GM12801 (cell line): Measurements from ENCODE around the gene SLC9A9.

ENCODE experiments used
- TF ChIP-seq, protein P1 (sequence below): IDR thresholded peaks from one replicate; pipeline ENCODE4 v1.5.1; 2011; ENCODE audit warnings: control low read depth; ENCODE audit not compliant: insufficient read length; ENCODE audit errors: extremely low read depth

SLC9A9 gene

DNA sequence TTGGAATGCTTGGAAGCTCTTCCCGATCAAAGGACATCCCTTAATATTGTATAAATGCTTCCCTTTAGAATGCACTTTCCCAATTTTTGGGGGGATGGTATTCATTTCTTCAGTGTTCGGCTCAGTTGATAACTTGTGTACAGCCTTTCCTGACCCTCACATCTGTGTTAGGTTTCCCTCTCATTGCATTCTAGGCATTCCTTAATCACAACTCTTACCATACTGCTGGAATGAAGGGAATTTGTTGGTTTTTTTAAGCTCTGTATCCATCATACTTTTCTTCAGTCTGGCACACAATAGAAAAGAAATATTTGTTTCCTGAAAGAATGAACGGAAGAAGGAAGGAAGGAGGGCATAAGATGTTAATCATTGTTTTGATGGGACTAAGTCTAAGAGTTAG is 609.2 kb downstream of the SLC9A9 start:
- TF ChIP-seq, protein P1, sequence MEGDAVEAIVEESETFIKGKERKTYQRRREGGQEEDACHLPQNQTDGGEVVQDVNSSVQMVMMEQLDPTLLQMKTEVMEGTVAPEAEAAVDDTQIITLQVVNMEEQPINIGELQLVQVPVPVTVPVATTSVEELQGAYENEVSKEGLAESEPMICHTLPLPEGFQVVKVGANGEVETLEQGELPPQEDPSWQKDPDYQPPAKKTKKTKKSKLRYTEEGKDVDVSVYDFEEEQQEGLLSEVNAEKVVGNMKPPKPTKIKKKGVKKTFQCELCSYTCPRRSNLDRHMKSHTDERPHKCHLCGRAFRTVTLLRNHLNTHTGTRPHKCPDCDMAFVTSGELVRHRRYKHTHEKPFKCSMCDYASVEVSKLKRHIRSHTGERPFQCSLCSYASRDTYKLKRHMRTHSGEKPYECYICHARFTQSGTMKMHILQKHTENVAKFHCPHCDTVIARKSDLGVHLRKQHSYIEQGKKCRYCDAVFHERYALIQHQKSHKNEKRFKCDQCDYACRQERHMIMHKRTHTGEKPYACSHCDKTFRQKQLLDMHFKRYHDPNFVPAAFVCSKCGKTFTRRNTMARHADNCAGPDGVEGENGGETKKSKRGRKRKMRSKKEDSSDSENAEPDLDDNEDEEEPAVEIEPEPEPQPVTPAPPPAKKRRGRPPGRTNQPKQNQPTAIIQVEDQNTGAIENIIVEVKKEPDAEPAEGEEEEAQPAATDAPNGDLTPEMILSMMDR: no peak

DNA sequence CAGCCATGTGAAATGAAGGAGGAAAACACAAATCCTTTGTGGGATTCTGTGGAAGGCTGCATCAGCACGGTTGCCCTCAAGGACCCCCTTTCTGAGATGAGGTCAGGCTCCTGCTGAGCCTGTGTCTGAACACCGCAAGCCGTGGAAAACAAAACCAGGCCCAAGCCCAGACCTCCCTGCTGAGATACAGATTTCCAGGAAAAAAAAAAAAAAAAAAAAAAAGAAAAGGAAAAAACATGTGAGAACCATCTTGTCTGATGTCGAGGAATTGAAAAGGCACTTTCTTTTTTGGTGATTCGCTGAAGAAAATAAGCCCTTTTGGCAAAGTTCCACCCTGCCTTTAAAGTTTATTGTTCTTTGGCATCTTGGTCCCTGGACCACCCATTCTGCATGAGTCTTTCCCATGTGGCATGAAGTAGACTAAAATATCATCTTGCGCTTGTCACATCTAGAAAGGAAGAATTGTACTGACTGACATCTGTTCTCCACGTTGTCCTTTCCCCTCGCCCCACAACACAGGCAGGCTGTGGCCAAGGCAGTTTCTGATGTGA is 611.1 kb downstream of the SLC9A9 start:
- TF ChIP-seq, protein P1: no peak

DNA sequence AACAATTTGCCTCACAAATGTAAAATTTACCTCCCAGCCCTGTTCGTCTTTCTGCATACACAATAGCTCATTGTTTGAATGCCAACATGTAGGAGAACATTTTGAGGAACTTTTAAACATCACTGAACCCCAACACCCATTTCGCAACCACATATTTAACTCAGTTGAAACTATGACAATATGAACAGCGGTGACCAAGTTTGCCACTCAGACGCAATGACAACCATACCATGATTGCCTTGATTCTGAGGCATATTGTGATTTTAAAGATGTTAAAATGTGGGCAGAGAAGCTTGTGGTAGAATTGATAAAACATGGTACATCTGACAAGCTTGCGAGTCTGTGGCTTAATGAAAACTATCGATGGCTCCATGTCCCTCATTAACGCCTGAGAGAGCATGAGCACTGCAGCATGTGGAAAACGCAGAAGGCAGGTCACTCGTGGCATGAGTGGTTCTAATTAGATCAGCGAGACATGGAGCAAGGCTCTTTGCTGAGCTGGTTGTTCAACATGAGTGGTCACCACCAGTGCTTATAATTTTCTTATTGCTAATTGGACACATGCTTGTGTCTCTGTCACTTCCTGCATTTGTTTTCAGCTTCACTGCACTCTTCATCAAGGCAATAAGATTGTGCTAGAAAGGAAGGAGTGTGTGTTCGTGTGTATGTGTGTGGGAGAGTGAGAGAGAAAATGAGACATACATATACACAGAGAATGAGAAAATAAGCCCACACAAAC is 611.9 kb downstream of the SLC9A9 start:
- TF ChIP-seq, protein P1: no peak

DNA sequence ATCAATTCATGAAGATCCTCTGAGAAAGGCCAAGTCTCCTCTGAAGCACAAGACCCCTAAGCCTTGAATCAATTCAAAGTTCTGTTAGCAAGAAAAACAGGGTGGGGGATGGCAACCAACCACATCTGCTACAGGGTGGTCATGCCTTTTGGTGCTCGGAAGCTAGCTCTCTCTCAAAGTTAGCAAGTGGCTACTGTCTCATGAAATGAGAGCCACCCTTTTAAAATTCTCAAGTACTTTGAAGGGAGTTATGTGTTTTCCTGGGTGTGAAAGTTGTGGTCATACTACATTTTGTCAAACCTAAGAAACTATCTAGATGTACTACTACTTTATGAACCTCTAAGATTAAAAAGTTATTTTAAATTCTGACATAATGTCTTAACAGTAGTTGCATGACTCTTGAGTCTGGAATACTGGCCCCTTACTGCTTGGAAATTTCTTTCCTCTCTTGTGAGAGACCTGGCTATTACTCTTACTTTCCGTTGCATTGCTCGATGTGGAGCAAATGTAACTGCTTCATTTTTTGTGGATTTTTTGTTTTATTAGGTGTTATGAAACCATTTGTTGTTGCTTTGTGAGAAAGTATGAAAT is 612.6 kb downstream of the SLC9A9 start:
- TF ChIP-seq, protein P1: no peak

DNA sequence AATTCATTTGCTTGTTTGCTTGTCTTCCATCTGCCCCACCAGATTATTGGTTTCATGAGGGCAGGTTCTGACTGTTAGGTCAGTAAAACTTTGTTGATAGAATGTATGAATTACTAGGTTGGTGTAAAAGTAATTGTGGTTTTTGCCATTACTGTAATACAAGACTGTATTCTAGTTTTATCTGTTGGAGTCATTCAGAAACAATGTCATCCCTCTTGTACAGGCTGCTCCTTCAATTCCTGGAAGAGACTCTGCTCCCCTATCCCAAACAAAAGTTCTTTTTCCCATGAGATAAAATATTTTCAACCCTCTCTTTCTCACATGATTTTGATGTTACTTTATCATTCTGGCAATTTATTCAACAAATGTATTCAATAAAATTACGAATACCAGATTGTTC is 613.7 kb downstream of the SLC9A9 start:
- TF ChIP-seq, protein P1: no peak

DNA sequence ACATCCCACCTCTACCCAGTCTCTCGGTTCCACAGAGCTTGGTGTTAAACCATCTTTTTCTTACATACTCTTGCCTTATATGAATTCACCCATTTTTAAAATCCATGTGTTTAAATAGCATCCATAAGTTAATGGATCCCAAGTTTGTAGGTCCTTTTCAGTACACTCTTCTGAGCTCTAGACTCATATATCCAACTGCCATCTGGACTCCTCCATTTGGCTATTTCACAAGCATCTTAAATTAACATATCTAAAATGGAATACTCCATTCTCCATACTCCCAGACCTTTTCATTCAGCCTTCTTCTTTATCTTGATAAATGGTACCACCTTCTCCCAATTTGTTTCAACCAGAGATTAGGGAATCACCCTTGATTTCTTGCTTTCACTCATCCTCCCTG is 615.3 kb downstream of the SLC9A9 start:
- TF ChIP-seq, protein P1: no peak

DNA sequence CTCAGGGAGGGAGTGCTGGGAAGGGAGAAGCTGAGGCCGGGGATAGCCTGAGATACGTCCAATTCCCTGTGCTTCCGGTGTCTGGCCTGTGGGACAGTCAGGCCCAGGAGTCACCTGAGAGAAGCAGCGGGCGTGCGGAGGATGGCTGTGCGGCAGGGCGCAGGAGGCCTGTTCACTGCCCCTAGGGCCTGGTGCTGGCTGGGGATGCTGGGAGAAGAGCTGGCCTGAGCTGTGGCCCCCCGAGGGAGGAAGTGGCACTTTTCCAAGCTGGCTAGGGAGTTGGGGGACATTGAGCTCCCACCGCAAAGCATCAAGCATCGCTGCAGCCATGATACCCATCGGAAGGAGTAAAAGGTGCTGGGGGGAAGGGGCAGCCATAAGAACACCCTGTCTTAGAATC is 619.9 kb downstream of the SLC9A9 start:
- TF ChIP-seq, protein P1: no peak
